ENCODE results near the gene RAB28.

Gene RAB28

DNA sequence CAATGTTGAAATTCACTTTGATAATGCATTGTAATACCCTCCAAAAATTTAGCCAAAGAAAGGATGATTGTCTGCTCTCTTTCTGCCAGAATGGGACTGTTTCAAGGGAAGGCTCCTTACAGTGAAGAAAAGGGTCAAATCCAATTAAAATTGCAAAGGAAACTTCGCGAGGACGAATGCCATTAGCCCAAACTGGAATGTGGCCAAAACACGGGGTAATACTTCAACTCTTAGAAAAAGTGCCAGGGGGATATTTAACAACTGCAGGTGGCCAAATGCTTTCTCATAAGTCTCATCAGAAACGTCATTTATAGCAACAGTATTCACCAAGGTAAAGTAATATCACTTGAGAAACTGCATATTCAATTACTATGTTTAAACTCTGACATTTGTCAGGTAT is 31.1 kb upstream of the RAB28 start:
- Histone ChIP-seq H3K9me2 (ENCODE audit: low read depth, low read length) (no peaks in the 10 kb centered on the region), H3F3A (ENCODE audit: insufficient read depth, low read length) (no peaks in the 10 kb centered on the region), H3K9me3 (ENCODE audit: low read length) (no peaks in the 10 kb centered on the region), H3K9ac (ENCODE audit: low read length) (no peak overlapping the region), H4K20me1 (ENCODE audit: insufficient read depth, low read length) (no peaks in the 10 kb centered on the region), H3K27me3 (ENCODE audit: insufficient read depth, low read length) (no peaks in the 10 kb centered on the region), H2AFZ (ENCODE audit: low read length) (no peak overlapping the region), H3K79me2 (ENCODE audit: insufficient read depth, low read length) (no peaks in the 10 kb centered on the region), H3K4me1 (ENCODE audit: insufficient read depth, low read length, severe bottlenecking) (no peaks in the 10 kb centered on the region), H3K27ac (ENCODE audit: low read depth, low read length, poor library complexity, severe bottlenecking) (no peak overlapping the region), H3K36me3 (ENCODE audit: insufficient read depth, low read length) (no peaks in the 10 kb centered on the region), H3K4me2 (ENCODE audit: low read length) (no peak overlapping the region), H3K4me3 (ENCODE audit: low read depth, low read length, poor library complexity, severe bottlenecking) (no peak overlapping the region)
- TF ChIP-seq EZH2 (IDR thresholded peaks at IDR 0.05; ENCODE audit: borderline replicate concordance, low read length): no peak
- TF ChIP-seq, protein P1, sequence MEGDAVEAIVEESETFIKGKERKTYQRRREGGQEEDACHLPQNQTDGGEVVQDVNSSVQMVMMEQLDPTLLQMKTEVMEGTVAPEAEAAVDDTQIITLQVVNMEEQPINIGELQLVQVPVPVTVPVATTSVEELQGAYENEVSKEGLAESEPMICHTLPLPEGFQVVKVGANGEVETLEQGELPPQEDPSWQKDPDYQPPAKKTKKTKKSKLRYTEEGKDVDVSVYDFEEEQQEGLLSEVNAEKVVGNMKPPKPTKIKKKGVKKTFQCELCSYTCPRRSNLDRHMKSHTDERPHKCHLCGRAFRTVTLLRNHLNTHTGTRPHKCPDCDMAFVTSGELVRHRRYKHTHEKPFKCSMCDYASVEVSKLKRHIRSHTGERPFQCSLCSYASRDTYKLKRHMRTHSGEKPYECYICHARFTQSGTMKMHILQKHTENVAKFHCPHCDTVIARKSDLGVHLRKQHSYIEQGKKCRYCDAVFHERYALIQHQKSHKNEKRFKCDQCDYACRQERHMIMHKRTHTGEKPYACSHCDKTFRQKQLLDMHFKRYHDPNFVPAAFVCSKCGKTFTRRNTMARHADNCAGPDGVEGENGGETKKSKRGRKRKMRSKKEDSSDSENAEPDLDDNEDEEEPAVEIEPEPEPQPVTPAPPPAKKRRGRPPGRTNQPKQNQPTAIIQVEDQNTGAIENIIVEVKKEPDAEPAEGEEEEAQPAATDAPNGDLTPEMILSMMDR (IDR thresholded peaks at IDR 0.05; ENCODE audit: low read length): no peak

DNA sequence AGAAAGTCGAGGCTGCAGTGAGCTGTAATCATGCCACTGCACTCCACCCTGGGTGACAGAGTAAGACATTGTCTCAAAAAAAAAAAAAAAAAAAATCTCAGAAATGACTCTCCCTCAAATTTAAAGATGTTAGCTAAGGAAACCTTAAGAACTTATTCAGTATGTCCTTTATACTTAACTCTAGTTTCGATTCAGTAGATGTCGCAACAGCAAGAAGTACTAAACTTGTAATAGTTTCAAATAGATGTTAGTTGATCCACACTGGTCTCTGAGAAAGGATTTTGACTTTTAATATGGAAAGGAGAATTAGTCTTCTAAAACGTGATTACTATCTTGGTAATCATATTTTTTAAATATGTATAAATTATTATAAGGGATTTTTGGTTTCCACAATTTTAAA is 30.6 kb upstream of the RAB28 start:
- Histone ChIP-seq H3K4me2 (ENCODE audit: low read length) (no peak overlapping the region), H3K4me1 (ENCODE audit: insufficient read depth, low read length, severe bottlenecking) (no peaks in the 10 kb centered on the region), H3F3A (ENCODE audit: insufficient read depth, low read length) (no peaks in the 10 kb centered on the region)

DNA sequence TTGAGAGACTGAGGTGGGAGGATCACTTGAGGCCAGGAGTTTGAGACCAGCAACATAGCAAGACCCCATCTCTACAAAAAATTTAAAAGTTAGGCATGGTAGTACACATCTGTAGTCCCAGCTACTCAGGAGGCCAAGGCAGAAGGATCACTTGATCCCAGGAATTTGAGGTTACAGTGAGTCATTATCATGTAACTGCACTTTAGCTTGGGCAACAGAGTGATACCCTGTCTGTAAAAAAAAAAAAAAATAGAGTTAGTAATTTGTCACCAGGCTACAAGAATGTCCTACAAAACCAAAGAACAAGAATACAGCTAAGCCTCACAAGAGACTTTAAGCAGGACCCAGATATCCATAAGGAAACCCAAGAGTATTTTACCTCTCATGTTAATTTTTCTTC is 27.0 kb upstream of the RAB28 start:
- Histone ChIP-seq H3K27ac (ENCODE audit: low read depth, low read length, poor library complexity, severe bottlenecking) (no peak overlapping the region), H3K4me2 (ENCODE audit: low read length) (no peak overlapping the region), H3K79me2 (ENCODE audit: insufficient read depth, low read length) (no peaks in the 10 kb centered on the region), H3K9me3 (ENCODE audit: low read length) (no peaks in the 10 kb centered on the region), H3K9ac (ENCODE audit: low read length) (no peak overlapping the region), H3K4me1 (ENCODE audit: insufficient read depth, low read length, severe bottlenecking) (no peaks in the 10 kb centered on the region), H2AFZ (ENCODE audit: low read length) (no peak overlapping the region), H3K9me2 (ENCODE audit: low read depth, low read length) (no peaks in the 10 kb centered on the region), H3K4me3 (ENCODE audit: low read depth, low read length, poor library complexity, severe bottlenecking) (no peak overlapping the region), H3K27me3 (ENCODE audit: insufficient read depth, low read length) (no peaks in the 10 kb centered on the region), H4K20me1 (ENCODE audit: insufficient read depth, low read length) (no peaks in the 10 kb centered on the region), H3K36me3 (ENCODE audit: insufficient read depth, low read length) (no peaks in the 10 kb centered on the region), H3F3A (ENCODE audit: insufficient read depth, low read length) (no peaks in the 10 kb centered on the region)
- TF ChIP-seq, protein P1 (IDR thresholded peaks at IDR 0.05; ENCODE audit: low read length): no peak
- no peak for TF ChIP-seq EZH2 (IDR thresholded peaks at IDR 0.05; ENCODE audit: borderline replicate concordance, low read length)

More for the DNA sequence above, 30.6 kb upstream of the RAB28 start:
- H3K36me3 ChIP-seq (ENCODE audit: insufficient read depth, low read length): no peaks in the 10 kb centered on the region
- no peak overlapping the region for H2AFZ ChIP-seq (ENCODE audit: low read length)
- TF ChIP-seq EZH2 (IDR thresholded peaks at IDR 0.05; ENCODE audit: borderline replicate concordance, low read length): no peak
- TF ChIP-seq, protein P1 (IDR thresholded peaks at IDR 0.05; ENCODE audit: low read length): no peak
- H3K27ac ChIP-seq (ENCODE audit: low read depth, low read length, poor library complexity, severe bottlenecking): no peak overlapping the region
- no peaks in the 10 kb centered on the region for H3K27me3 ChIP-seq (ENCODE audit: insufficient read depth, low read length)
- no peaks in the 10 kb centered on the region for H4K20me1 ChIP-seq (ENCODE audit: insufficient read depth, low read length)
- H3K79me2 ChIP-seq (ENCODE audit: insufficient read depth, low read length): no peaks in the 10 kb centered on the region
- H3K9me3 ChIP-seq (ENCODE audit: low read length): no peaks in the 10 kb centered on the region
- no peaks in the 10 kb centered on the region for H3K9me2 ChIP-seq (ENCODE audit: low read depth, low read length)
- no peak overlapping the region for H3K9ac ChIP-seq (ENCODE audit: low read length)
- H3K4me3 ChIP-seq (ENCODE audit: low read depth, low read length, poor library complexity, severe bottlenecking): no peak overlapping the region
